ENCODE measurements around the gene ME3.

ME3 gene

GRCh38 chr11:86482692-86483091, 189.7 kb downstream of the ME3 start:
- DNase-seq = no peak

DNA sequence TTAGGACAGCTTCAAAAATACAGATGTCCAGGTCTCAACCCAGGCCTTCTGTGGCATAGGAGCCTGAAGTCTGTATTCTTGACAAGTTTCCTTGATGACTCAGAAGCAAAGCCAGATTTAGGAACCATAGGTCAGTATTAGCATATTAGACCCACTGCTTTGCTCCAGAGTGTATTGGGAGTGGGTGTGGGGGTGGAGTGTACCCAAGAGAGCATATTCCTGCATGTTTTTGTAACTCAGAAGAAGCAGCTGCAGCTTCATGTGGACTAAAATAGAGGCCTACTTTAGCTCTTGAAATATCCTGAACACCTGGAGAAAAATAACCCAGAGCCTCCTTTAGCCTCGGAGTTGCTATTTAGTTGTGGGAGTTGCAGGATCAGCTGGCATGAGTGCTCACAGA, 191.0 kb downstream of the ME3 start:
- DNase-seq = no peak

GRCh38 chr11:86478348-86478747, 194.1 kb downstream of the ME3 start:
- DNase-seq = no peak

DNA sequence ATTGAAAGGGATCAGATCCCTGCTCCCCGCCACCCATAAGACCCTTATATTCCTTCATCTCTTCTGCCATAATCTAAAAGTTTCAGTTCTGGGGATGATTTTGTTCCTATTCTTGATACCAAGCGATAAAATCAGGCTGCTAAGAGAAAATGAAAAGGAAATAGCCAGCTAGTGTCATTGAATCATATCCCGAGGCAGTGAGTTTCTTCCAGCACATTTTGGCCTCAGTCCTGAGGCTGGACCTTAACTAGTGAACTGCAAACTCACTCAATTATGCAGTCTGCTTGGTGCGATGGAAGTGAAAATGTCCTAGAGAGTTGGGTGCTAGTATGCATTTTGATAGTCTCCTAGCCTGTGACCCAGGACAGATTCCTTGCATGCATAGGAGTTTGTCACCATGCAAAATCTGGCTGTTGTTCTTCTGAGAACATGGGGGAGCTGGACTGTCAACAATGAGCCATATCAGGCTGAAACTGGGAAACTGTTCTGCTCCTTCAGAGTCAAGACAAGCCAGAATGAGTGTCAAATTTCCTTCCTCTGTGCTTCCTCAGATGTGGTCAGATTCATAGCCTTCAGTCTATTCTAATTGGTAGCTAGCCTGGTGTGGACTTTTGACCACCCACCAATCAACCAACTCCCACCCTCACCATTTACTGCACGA, 194.8 kb downstream of the ME3 start:
- no peak for DNase-seq

GRCh38 chr11:86476109-86476861, 196.1 kb downstream of the ME3 start:
- no peak for DNase-seq

DNA sequence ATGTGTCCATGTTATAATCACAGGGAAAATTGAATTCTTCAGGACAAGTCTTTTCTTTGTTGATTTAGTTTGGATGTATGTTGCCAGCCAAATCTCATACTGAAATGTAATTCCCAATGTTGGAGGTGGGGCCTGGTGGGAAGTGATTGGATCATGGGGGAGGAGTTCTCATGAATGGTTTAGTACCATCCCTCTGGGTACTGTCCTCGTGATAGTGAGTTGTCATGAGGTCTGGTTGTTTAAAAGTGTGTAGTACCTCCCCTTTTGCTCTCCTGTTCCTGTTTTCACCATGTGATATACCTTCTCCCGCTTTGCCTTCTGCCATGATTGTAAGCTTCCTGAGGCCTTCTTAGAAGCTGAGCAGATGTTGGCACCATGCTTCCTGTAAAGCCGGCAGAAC, 197.4 kb downstream of the ME3 start:
- no peak for DNase-seq

GRCh38 chr11:86473991-86474833, 198.2 kb downstream of the ME3 start:
- no peak for DNase-seq

- DNase-seq = no peak
Measured at GRCh38 chr11:86469491-86470388, 202.7 kb downstream of the ME3 start.

- DNase-seq = no peak
Measured at GRCh38 chr11:86468169-86468568, 204.2 kb downstream of the ME3 start.

GRCh38 chr11:86464509-86465221, 207.8 kb downstream of the ME3 start:
- no peak for DNase-seq

DNA sequence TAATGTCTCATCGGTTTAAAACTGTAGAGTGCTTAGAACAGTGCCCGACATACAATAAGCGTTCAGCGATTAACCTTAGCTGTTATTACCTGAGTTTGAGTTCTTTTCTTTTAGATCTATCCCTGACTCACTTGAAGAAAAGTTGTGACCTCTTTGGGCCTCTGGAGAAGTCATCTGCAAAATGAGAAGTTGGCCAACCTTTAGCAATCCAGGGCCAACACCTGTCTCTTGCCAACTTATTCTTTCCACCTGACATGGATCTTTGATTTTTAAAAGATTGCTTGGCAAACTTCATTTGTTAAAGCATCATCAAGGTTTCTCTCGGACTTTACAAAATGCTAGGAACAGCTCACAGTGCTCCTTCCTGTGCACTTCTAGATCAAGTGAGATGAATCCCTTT, 208.5 kb downstream of the ME3 start:
- DNase-seq = no peak

GRCh38 chr11:86463120-86463519, 209.3 kb downstream of the ME3 start:
- DNase-seq = no peak

DNA sequence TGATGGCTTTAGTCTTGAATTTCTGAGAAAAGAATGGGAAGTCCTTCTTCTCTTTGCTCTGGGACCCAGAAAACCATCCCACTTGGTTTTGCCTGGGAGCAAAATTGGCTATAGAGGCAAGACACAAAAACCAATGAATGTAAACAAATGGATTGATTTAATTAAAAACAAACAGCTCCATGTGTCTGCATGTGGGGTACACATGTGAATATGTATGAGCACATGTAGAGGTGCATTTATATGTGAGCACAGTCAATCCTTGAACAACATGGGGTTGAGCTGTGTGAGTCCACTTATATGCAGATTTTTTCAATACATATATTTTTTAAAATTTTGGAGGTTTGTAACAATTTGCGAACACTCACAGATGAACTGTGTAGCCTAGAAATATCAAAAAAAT, 210.5 kb downstream of the ME3 start:
- no peak for DNase-seq

- no peak for DNase-seq
Measured at GRCh38 chr11:86460461-86461385, 211.7 kb downstream of the ME3 start.

- no peak for DNase-seq
Measured at GRCh38 chr11:86459682-86460460, 212.5 kb downstream of the ME3 start.

DNA sequence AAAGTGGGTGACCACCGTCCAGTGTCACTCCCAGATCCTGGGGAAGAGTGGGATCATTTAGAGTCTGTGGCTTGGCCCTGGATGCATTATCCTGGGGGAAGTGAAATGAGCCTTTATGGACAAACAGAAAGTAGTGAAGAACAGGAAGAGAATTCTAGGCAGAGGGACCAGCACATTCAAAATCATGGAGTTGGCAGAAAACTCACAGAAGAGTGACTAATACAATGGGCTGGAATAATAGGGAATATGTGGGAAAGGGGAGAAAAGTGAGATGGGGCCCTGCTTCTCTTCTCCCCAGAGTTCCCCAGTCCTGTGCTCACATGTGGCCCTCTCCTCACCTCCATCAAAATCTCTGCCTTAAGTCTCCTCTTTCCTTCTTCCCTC, 213.4 kb downstream of the ME3 start:
- no peak for DNase-seq

GRCh38 chr11:86458294-86459001, 214.0 kb downstream of the ME3 start:
- DNase-seq = no peak

GRCh38 chr11:86456075-86456939, 216.1 kb downstream of the ME3 start:
- peak; percentile 71 to 72 for DNase-seq
